ENCODE results near the gene HIBCH. TPM values are rescaled to one million over a fixed set of nuclear protein-coding genes. Genes with fewer than 3 reads are reported as not detected.

The HIBCH gene
- total and polyA plus RNA-seq, 9 of the 15 experiments (the other 6 are each of a cell fraction or from before 2014, with no cell fraction given): 17.0 to 65.4 (median 28.3) TPM

DNA sequence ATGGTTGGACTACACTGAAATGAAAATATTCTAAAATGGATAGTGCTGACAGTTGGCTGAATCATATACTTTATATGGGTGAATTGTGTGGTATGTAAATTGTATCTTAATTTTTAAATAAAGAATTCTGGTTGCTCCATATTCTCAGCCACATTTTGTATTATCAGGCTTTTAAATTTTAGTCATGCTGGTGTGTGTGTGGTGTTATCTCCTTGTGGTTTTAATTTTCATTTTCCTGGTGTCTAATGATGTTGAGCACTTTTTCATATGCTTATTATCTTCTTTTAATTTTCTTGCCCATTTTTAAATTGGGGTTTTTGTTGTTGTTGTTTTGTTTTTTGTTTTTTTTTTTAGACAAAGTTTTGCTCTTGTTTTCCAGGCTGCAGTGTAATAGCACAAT is 3.8 kb upstream of the HIBCH start:
- H4K20me1 ChIP-seq (replicated peaks; ENCODE audit: control insufficient read depth, insufficient read depth, low read length): no peaks in the 10 kb centered on the region
- H3K9ac ChIP-seq (ENCODE audit: insufficient read depth in 1 of 2, low read depth in 2 of 2, low read length in 2 of 2): no peak overlapping the region
- no peak for FAIRE-seq
- no peaks in the 10 kb centered on the region for H3K9me3 ChIP-seq (replicated peaks; ENCODE audit: control insufficient read depth, insufficient read depth, low read depth, low read length)
- ChIA-PET POLR2A (no interaction called here), CTCF (ENCODE audit: low intra/inter-chr PET ratio) (no interaction called here)
- TF ChIP-seq RBFOX2 (IDR thresholded peaks at IDR 0.05; ENCODE audit: low read depth, low read length): no peak
- TF ChIP-seq MAFK (IDR thresholded peaks at IDR 0.05; ENCODE audit: low read length): no peak
- no peak for TF ChIP-seq NFATC3 (IDR thresholded peaks at IDR 0.05)
- no peak for TF ChIP-seq SPI1 (IDR thresholded peaks at IDR 0.05; ENCODE audit: borderline replicate concordance, low read depth, low read length)
- TF ChIP-seq CBX1 (IDR thresholded peaks at IDR 0.05; ENCODE audit: low read depth): no peak
- no peak for TF ChIP-seq ZNF57 (CRISPR knock-in tag; IDR thresholded peaks at IDR 0.05)
- TF ChIP-seq NR1H2 (CRISPR knock-in tag; IDR thresholded peaks at IDR 0.05): no peak
- TF ChIP-seq ZNF668 (CRISPR knock-in tag; IDR thresholded peaks at IDR 0.05): no peak
- TF ChIP-seq, protein P1, sequence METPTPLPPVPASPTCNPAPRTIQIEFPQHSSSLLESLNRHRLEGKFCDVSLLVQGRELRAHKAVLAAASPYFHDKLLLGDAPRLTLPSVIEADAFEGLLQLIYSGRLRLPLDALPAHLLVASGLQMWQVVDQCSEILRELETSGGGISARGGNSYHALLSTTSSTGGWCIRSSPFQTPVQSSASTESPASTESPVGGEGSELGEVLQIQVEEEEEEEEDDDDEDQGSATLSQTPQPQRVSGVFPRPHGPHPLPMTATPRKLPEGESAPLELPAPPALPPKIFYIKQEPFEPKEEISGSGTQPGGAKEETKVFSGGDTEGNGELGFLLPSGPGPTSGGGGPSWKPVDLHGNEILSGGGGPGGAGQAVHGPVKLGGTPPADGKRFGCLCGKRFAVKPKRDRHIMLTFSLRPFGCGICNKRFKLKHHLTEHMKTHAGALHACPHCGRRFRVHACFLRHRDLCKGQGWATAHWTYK (CRISPR knock-in tag; IDR thresholded peaks at IDR 0.05): no peak
- TF ChIP-seq FUS (optimal IDR thresholded peaks at IDR 0.05; ENCODE audit: low read depth, low read length): no peak
- no peak overlapping the region for H3K27ac ChIP-seq (ENCODE audit: extremely low read depth, low read depth, low read length)
- in situ Hi-C loops (cut with MboI): no loop called here
- H3K4me1 ChIP-seq (replicated peaks in 1 of 2; ENCODE audit: control insufficient read depth in 2 of 2, insufficient read depth in 2 of 2, low read length in 2 of 2): peaks cover 0 to 12% of the 10 kb centered on the region in 2 experiments; a peak in 3 of 5 replicates
- intact Hi-C loops (cut with micrococcal nuclease): no loop called here
- no peaks in the 10 kb centered on the region for H3K27me3 ChIP-seq (ENCODE audit: control insufficient read depth in 2 of 2, insufficient read depth in 2 of 2, low read length in 2 of 2)
- no peak overlapping the region for H3K4me3 ChIP-seq
- H3K79me2 ChIP-seq (ENCODE audit: control insufficient read depth, insufficient read depth, low read length): peaks cover 9% of the 10 kb centered on the region
- ATAC-seq: no peak
- H3K9me1 ChIP-seq (ENCODE audit: control insufficient read depth, insufficient read depth, low read length): no peaks in the 10 kb centered on the region
- H2AFZ ChIP-seq (ENCODE audit: low read depth, low read length): peak overlapping the region; percentile 47; the same call in 1 of the 2 replicates
- no TSS peak for BruUV-seq (replicated peaks)
- no peaks in the 10 kb centered on the region for H3K36me3 ChIP-seq (ENCODE audit: control insufficient read depth, insufficient read depth, low read length)
- DNase-seq (ENCODE audit: extremely low read depth in 1 of 4, low spot score in 3 of 4): no peak
- no peak overlapping the region for H3K4me2 ChIP-seq (ENCODE audit: insufficient read depth, low read length)

Data from K562 (cell line).